VCaP (cell line): ENCODE data around the gene TAF4.

ENCODE experiments used
- H3K27ac ChIP-seq: fragments of 450-650 bp; 2 replicates; pipeline ENCODE4 v1.5.1; 2017
- TF ChIP-seq, protein P1 (sequence below): fragments of 450-650 bp; conservative IDR thresholded peaks from 2 replicates; pipeline ENCODE4 v1.5.1; 2017; ENCODE audit warnings: mild to moderate bottlenecking, moderate library complexity

The TAF4 gene

DNA sequence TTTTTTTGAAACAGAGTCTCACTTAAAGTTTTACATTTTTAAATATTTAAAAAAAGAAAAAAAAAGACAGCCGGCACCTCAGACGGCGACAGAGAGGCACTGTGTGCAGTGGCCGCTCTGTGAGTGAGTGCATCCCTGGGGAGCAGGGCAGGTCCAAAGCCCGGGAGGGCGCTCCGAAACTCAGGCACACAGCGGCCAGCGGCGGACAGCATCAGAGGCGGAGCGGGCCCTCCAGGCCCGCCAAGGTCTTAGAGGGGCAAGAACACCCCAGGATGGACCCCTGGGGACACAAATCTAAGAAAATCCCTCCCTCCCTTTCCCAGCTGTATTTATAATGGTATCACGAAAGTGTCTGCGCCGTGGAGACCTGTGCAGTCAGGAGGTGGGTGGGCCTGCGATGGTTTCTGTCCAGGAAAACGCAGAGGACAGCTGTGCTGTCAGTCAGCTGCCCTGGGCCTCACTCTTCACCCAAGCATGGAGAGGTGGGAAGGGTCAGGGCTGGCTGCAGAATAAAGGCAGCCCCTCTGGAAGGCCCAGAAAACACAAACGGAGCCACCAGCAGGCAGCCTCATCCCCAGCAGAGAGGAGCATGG, 43.8 kb downstream of the TAF4 start:
- no peak overlapping the region for H3K27ac ChIP-seq
- TF ChIP-seq, protein P1, sequence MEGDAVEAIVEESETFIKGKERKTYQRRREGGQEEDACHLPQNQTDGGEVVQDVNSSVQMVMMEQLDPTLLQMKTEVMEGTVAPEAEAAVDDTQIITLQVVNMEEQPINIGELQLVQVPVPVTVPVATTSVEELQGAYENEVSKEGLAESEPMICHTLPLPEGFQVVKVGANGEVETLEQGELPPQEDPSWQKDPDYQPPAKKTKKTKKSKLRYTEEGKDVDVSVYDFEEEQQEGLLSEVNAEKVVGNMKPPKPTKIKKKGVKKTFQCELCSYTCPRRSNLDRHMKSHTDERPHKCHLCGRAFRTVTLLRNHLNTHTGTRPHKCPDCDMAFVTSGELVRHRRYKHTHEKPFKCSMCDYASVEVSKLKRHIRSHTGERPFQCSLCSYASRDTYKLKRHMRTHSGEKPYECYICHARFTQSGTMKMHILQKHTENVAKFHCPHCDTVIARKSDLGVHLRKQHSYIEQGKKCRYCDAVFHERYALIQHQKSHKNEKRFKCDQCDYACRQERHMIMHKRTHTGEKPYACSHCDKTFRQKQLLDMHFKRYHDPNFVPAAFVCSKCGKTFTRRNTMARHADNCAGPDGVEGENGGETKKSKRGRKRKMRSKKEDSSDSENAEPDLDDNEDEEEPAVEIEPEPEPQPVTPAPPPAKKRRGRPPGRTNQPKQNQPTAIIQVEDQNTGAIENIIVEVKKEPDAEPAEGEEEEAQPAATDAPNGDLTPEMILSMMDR: no peak

DNA sequence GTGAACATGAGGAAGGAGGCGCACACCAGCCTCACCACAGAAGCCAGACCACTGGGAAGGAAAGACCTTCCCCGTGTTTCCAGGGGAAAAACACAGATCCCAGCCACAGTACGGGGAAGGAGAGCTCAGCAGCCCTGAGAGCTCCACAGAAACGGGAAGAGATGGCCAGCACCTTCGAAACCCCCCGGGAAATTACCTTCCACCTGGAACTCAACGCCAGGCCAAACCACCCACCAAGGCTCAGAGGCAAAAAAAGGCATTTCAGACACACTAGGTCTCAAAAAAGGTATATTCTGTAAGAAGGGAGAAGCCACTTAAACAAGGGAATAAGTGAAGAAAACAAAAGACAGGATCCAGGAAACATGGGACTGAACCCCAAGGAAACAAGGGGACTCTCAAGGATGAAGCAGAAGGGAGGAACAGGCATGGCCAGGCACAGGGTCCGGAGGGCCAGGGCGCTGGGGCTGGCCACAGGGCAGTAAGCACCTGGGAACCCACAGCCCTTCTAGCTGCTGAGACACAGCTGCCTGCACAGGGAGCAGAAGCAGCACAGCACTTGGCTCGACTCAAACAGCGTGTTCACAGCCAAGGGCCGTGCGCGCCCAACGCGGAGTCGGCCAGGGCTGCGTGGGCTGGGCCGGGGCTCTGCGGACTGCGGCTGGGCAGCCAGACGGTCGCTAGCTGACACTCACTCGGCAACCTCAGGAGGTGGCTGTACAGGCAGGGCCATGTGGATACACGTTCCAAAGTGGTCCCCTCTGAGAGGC, 44.6 kb downstream of the TAF4 start:
- TF ChIP-seq, protein P1: no peak
- no peak overlapping the region for H3K27ac ChIP-seq

DNA sequence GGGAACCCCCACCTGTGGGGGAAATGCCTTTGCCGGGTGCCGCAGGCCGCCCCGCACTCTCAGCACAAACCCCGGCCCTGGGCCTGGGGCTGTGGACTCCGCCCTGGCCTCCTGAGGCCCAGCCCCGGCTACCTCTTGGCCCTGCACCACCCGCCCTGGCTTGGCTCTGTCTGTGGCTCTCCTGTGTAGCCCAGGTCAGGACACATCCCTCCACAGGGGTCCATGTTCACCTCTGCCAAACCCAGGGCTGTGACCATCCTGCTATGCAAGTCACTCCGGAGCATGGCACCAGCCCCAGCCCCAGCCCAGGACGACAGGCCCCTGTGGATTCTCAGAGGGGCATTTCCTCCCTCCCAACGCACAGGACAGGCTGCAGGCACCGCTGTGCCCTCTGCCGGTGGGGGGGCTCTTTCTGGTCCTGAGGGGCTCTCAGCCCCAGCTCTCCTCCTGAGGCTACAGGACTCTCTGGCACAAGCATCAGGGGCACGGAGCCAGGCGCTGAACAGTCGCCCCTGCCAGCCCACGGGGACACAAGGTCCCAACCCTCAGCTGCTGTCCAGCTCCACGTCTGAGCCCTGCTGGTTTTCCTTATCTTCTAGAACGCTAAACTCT, 45.7 kb downstream of the TAF4 start:
- TF ChIP-seq, protein P1: no peak
- H3K27ac ChIP-seq: no peak overlapping the region

DNA sequence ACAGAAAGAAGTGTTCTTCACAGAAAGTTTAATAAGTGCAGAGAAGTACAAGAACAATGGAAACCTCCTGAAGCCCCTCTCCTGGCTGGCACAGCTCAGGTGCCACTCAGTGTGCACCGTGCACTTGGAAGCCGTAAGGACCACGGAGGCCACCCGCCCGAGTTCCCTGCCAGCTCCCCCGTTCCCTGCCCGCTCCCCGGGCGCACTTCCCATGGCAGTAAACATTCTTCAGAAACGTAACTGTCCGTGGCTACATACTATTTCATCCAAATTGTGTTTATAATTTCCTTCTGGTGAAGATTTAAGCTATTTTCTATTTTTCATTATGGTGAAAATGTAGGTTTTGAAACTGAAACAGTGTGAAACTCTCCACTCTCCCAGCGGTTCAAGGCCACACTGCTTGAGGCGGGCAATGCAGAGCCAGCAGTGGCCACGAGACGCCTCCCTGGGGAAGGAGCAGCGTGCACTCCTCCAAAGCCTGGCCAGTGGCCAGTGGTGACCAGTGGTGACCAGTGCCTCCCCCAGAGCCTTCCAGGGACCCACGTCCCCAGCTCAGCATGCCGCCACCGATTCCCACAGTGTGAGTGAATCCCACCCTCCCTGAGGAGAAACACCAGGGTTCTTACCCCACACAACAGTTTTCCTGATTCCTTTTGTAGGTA, 46.4 kb downstream of the TAF4 start:
- H3K27ac ChIP-seq: no peak overlapping the region
- TF ChIP-seq, protein P1: no peak

DNA sequence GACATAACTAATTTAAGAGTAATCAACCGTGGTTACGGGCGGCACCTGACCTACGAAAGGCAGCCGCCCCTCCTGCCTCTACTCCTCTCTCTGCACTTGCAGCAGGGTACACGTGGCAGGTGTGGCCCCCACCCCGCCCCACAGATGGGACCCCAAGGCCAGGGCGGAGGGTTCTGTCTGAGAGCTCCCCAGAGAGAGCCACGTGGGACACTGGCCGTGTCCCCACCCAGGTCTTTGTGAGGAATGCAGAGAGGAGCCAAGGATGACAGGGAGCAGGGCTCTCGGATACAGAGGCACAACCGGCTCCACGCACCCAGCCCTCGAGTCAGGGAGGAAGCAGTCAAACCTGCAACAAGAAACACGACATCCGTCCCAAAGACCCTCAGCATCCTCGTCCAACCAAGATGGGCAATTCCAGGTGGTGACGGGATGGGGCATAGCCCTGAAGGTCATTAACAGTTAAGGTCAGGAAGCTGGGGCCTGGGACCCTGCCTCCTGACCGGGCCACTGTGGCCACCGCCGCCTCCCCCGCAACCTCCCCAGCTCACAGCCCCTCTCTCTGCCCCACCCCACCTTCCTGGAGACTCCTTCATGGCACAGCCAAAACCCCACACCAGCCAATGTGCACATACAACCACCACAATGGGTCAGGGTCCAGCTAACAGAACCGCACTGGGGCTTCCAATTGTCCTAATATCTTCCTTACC, 47.1 kb downstream of the TAF4 start:
- TF ChIP-seq, protein P1: no peak
- H3K27ac ChIP-seq: no peak overlapping the region

DNA sequence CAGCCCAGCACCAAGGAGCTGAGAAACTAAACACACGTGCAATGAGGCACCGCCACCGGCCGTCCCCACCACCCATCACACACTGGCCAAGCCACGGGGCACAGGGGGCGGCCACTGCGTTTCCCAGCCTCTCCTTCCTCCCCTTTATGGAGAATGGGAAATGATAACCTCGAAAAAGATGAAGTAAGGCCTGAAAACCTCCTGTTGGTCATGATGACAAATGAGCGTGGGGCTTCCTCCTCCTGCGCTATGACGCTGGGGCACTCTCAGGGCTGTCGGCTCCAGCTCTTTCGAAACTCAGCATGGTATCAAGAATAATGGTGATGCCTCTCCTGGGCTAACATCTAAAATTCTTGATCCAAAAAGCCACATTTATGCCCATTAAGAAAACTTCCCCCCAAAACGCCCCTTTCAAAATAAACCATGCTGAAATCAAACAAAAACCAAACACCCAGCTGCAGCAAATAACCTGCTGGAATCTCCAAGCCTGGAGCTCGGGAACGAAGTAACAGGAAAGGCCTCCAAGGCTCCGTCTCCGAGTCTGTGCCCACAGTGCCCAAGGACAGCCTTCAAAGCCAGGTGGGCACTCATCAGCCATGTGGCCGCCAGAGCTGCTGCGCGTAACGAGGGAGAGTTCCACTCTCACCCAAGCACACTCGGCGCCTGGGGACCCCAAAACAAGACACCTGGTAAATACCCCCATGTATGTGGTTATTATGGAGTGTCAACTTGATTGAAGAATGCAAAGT, 50.0 kb downstream of the TAF4 start:
- TF ChIP-seq, protein P1: no peak
- no peak overlapping the region for H3K27ac ChIP-seq
